ENCODE data around the gene CXXC5. TPM values are rescaled to one million over a fixed set of nuclear protein-coding genes. Genes with fewer than 3 reads are reported as not detected.
"Not testable (repeated sequence)": the region's sequence is repeated elsewhere in the genome, so short reads cannot be mapped to it uniquely, and the experiment has no call there.

CXXC5 gene
- 0.85 and 1.5 TPM in 2 replicates for total RNA-seq

GRCh38 chr5:139648205-139649081 is at the start of gene CXXC5:
TSS of gene CXXC5 (plus strand) at chr5:139648349. CDS start at chr5:139680524, 32,175 bp downstream.
- intact Hi-C loops (cut with micrococcal nuclease): loop anchor here (1.0 to 5.0 kb wide), 3 partner anchors 12 to 459 kb away; no protein-coding TSS in a partner anchor

GRCh38 chr5:139598601-139598965 is 49.6 kb upstream of the CXXC5 start:
- intact Hi-C loops (cut with micrococcal nuclease): loop anchor here (1.0 kb wide), 1 partner anchor 37 kb away; the partner anchor contains the start of gene UBE2D2

- intact Hi-C loops (cut with micrococcal nuclease): no loop called here
Measured at GRCh38 chr5:139600336-139600949, 47.7 kb upstream of the CXXC5 start.

- intact Hi-C loops (cut with micrococcal nuclease): no loop called here
Measured at GRCh38 chr5:139601429-139601828, 46.7 kb upstream of the CXXC5 start.

- intact Hi-C loops (cut with micrococcal nuclease): not testable (repeated sequence)
Measured at GRCh38 chr5:139601948-139602347, 46.2 kb upstream of the CXXC5 start.

- intact Hi-C loops (cut with micrococcal nuclease): no loop called here
Measured at GRCh38 chr5:139605887-139606286, 42.3 kb upstream of the CXXC5 start.

- intact Hi-C loops (cut with micrococcal nuclease): loop anchor here (5.0 kb wide), 1 partner anchor 35 kb away; no protein-coding TSS in a partner anchor
Measured at GRCh38 chr5:139611703-139612584, 36.2 kb upstream of the CXXC5 start.

- intact Hi-C loops (cut with micrococcal nuclease): no loop called here
Measured at GRCh38 chr5:139619861-139620260, 28.3 kb upstream of the CXXC5 start.

- intact Hi-C loops (cut with micrococcal nuclease): not testable (repeated sequence)
Measured at GRCh38 chr5:139625398-139625797, 22.8 kb upstream of the CXXC5 start.

GRCh38 chr5:139630855-139631254 is 17.3 kb upstream of the CXXC5 start:
- intact Hi-C loops (cut with micrococcal nuclease): no loop called here

GRCh38 chr5:139631520-139632165 is 16.5 kb upstream of the CXXC5 start:
- intact Hi-C loops (cut with micrococcal nuclease): loop anchor here (2.0 kb wide), 1 partner anchor 337 kb away; no protein-coding TSS in a partner anchor

- intact Hi-C loops (cut with micrococcal nuclease): loop anchor here (1.0 to 2.0 kb wide), 7 partner anchors 57 to 335 kb away; no protein-coding TSS in a partner anchor
Measured at GRCh38 chr5:139633295-139634027, 14.7 kb upstream of the CXXC5 start.

GRCh38 chr5:139634028-139634325 is 14.2 kb upstream of the CXXC5 start:
- intact Hi-C loops (cut with micrococcal nuclease): no loop called here

GRCh38 chr5:139634541-139634940 is 13.6 kb upstream of the CXXC5 start:
- intact Hi-C loops (cut with micrococcal nuclease): no loop called here

GRCh38 chr5:139635191-139635590 is 13.0 kb upstream of the CXXC5 start:
- intact Hi-C loops (cut with micrococcal nuclease): loop anchor here (5.0 kb wide), 3 partner anchors 112 to 233 kb away; partner anchors contain the start of genes DNAJC18 and SPATA24

- intact Hi-C loops (cut with micrococcal nuclease): loop anchor here (1.0 to 5.0 kb wide), 9 partner anchors 14 to 293 kb away; partner anchors contain the start of genes DNAJC18 and SPATA24
Measured at GRCh38 chr5:139635606-139636206, 12.4 kb upstream of the CXXC5 start.

- intact Hi-C loops (cut with micrococcal nuclease): loop anchor here (1.0 to 5.0 kb wide), 9 partner anchors 13 to 294 kb away; partner anchors contain the start of genes DNAJC18 and SPATA24
Measured at GRCh38 chr5:139636207-139636792, 11.8 kb upstream of the CXXC5 start.

- intact Hi-C loops (cut with micrococcal nuclease): loop anchor here (1.0 to 5.0 kb wide), 10 partner anchors 12 to 295 kb away; partner anchors contain the start of genes DNAJC18 and SPATA24
Measured at GRCh38 chr5:139636975-139637408, 11.2 kb upstream of the CXXC5 start.
